Mesenchymal stem cell (in vitro differentiated cells and primary cell): ENCODE data around the gene RAD9B.

Experiments used
- DNase-seq: peaks from one replicate; pipeline ENCODE4 v3.0.0-alpha.2; 2013
- H2AFZ ChIP-seq: one replicate; pipeline ENCODE4 v1.6.1; 2013; ENCODE audit warnings: low read depth, mild to moderate bottlenecking, control low read depth, inconsistent platforms, low read length, moderate library complexity
- H2AK5ac ChIP-seq: 2 replicates; pipeline ENCODE4 v1.6.1; 2013; ENCODE audit warnings: low read length, moderate library complexity, mild to moderate bottlenecking, inconsistent platforms; ENCODE audit not compliant: severe bottlenecking
- H2BK120ac ChIP-seq: one replicate; pipeline ENCODE4 v1.6.1; 2013; ENCODE audit warnings: low read depth, mild to moderate bottlenecking, inconsistent platforms, low read length, moderate library complexity
- H2BK12ac ChIP-seq, 2 experiments: one replicate each; pipeline ENCODE4 v1.6.1; 2013; ENCODE audit warnings: inconsistent platforms in 2 of 2, low read length in 2 of 2, mild to moderate bottlenecking in 2 of 2, moderate library complexity in 2 of 2, control low read depth in 1 of 2
- H2BK15ac ChIP-seq: one replicate; pipeline ENCODE4 v1.6.1; 2013; ENCODE audit warnings: mild to moderate bottlenecking, low read depth, inconsistent platforms; ENCODE audit not compliant: poor library complexity, severe bottlenecking
- H2BK5ac ChIP-seq: 2 replicates; pipeline ENCODE4 v1.6.1; 2013; ENCODE audit warnings: low read depth, mild to moderate bottlenecking, low read length, control low read depth, inconsistent platforms; ENCODE audit not compliant: poor library complexity, severe bottlenecking
- H3K14ac ChIP-seq, 2 experiments: one replicate each; pipeline ENCODE4 v1.6.1; 2013; ENCODE audit warnings: inconsistent platforms in 2 of 2, low read length in 2 of 2, control low read depth in 1 of 2, mild to moderate bottlenecking in 1 of 2, moderate library complexity in 1 of 2
- H3K18ac ChIP-seq, 2 experiments: one replicate each; pipeline ENCODE4 v1.6.1; 2013; ENCODE audit warnings: inconsistent platforms in 2 of 2, low read length in 2 of 2, control low read depth in 1 of 2, low read depth in 1 of 2, mild to moderate bottlenecking in 1 of 2
- H3K23ac ChIP-seq, 2 experiments: one replicate each; pipeline ENCODE4 v1.6.1; 2013; ENCODE audit warnings: inconsistent platforms in 2 of 2, low read length in 2 of 2, mild to moderate bottlenecking in 2 of 2, moderate library complexity in 2 of 2, control low read depth in 1 of 2
- H3K27ac ChIP-seq: 2 replicates; pipeline ENCODE4 v1.5.1; 2013; ENCODE audit warnings: mild to moderate bottlenecking, moderate library complexity, low read length, control low read depth, inconsistent platforms; ENCODE audit not compliant: poor library complexity, severe bottlenecking
- H3K27me3 ChIP-seq, 2 experiments: 2 replicates each; pipeline versions ENCODE4 v1.6.1 to v1.7.0; 2013; ENCODE audit warnings: low read length in 2 of 2, mild to moderate bottlenecking in 2 of 2, moderate library complexity in 2 of 2, control low read depth in 1 of 2, inconsistent platforms in 1 of 2; ENCODE audit not compliant: control insufficient read depth in 1 of 2, insufficient read depth in 1 of 2
- H3K36me3 ChIP-seq, 2 experiments: 2 replicates each; pipeline versions ENCODE4 v1.6.1 to v1.7.0; 2013; ENCODE audit warnings: low read length in 2 of 2, control low read depth in 1 of 2, inconsistent platforms in 1 of 2, low read depth in 1 of 2, mild to moderate bottlenecking in 1 of 2; ENCODE audit not compliant: insufficient read depth in 2 of 2, control insufficient read depth in 1 of 2
- H3K4ac ChIP-seq, 2 experiments: one replicate each; pipeline ENCODE4 v1.6.1; 2013; ENCODE audit warnings: inconsistent platforms in 2 of 2, low read length in 2 of 2, mild to moderate bottlenecking in 2 of 2, moderate library complexity in 2 of 2, control low read depth in 1 of 2, low read depth in 1 of 2
- H3K4me1 ChIP-seq: 2 replicates; pipeline ENCODE4 v1.6.1; 2013; ENCODE audit warnings: low read depth, low read length, control low read depth; ENCODE audit not compliant: control insufficient read depth, insufficient read depth
- H3K4me2 ChIP-seq: 2 replicates; pipeline ENCODE4 v1.6.1; 2013; ENCODE audit warnings: low read length, mild to moderate bottlenecking, inconsistent platforms; ENCODE audit not compliant: poor library complexity, severe bottlenecking
- H3K4me3 ChIP-seq, 2 experiments: 2 replicates each; pipeline versions ENCODE4 v1.5.1 to v1.7.0; 2013; ENCODE audit warnings: low read length in 2 of 2, mild to moderate bottlenecking in 2 of 2, control low read depth in 1 of 2, low read depth in 1 of 2; ENCODE audit not compliant: insufficient read depth in 1 of 2
- H3K79me1 ChIP-seq: replicated peaks from 2 replicates; pipeline ENCODE4 v1.6.1; 2013; ENCODE audit warnings: mild to moderate bottlenecking, control low read depth, low read length, inconsistent platforms; ENCODE audit not compliant: poor library complexity, severe bottlenecking
- H3K9ac ChIP-seq: 2 replicates; pipeline ENCODE4 v1.7.0; 2013; ENCODE audit warnings: mild to moderate bottlenecking, low read length, moderate library complexity
- H3K9me3 ChIP-seq: 2 replicates; pipeline ENCODE4 v1.7.0; 2013; ENCODE audit warnings: mild to moderate bottlenecking, low read length; ENCODE audit not compliant: control insufficient read depth
- H4K8ac ChIP-seq: one replicate; pipeline ENCODE4 v1.6.1; 2013; ENCODE audit warnings: inconsistent platforms, mild to moderate bottlenecking, low read length, moderate library complexity
- H4K91ac ChIP-seq: one replicate; pipeline ENCODE4 v1.6.1; 2013; ENCODE audit warnings: mild to moderate bottlenecking, low read length, inconsistent platforms
- WGBS: methylation state at CpG from one replicate; pipeline ENCODE4 v1.1.7; 2013; ENCODE audit warnings: mixed read lengths; 5-methylcytosine and 5-hydroxymethylcytosine counted together

The RAD9B gene

GRCh38 chr12:110501399-110501751 is 756 bp upstream of the RAD9B start:
- no peak overlapping the region for H2BK15ac ChIP-seq

GRCh38 chr12:110503432-110503831 is 1.3 kb downstream of the RAD9B start:
- DNase-seq, result no peak
- H3K4me3 ChIP-seq, result no peak overlapping the region
- no peak overlapping the region for H2AFZ ChIP-seq
- H3K36me3 ChIP-seq, result peaks cover 0 to 4% of the 10 kb centered on the region in 2 experiments
- H3K27me3 ChIP-seq, result no peaks in the 10 kb centered on the region
- no peak overlapping the region for H3K23ac ChIP-seq
- H3K27ac ChIP-seq, result no peak overlapping the region
- peaks cover 8% of the 10 kb centered on the region for H3K4me1 ChIP-seq
- H3K18ac ChIP-seq, result no peak overlapping the region
- H4K91ac ChIP-seq, result no peak overlapping the region
- H2AK5ac ChIP-seq, result no peak overlapping the region
- H2BK15ac ChIP-seq, result no peak overlapping the region
- no peak overlapping the region for H3K4ac ChIP-seq
- H3K79me1 ChIP-seq, result no peaks in the 10 kb centered on the region
- no peak overlapping the region for H2BK5ac ChIP-seq
- no peak overlapping the region for H2BK12ac ChIP-seq
- WGBS, result no CpG with 5 or more reads among the region's 1 CpG
- no peak overlapping the region for H3K4me2 ChIP-seq
- no peak overlapping the region for H3K9ac ChIP-seq
- H3K9me3 ChIP-seq, result no peaks in the 10 kb centered on the region
- no peak overlapping the region for H3K14ac ChIP-seq
- H2BK120ac ChIP-seq, result no peak overlapping the region
- H4K8ac ChIP-seq, result no peak overlapping the region

More at GRCh38 chr12:110501399-110501751, 756 bp upstream of the RAD9B start:
- H3K4me2 ChIP-seq, result peak overlapping the region; percentile 72
- H3K9ac ChIP-seq, result peak overlapping the region; percentile 98
- H3K9me3 ChIP-seq, result no peaks in the 10 kb centered on the region
- peak overlapping the region; percentile 94 for H4K8ac ChIP-seq
- H3K79me1 ChIP-seq, result no peaks in the 10 kb centered on the region
- peak overlapping the region; percentile 89 to 92 for H3K4me3 ChIP-seq
- H3K4ac ChIP-seq, result peak overlapping the region in 1 of 2 experiments; percentile 74
- WGBS, result under 1% methylated on average over 17 of the region's 17 CpGs
- peak overlapping the region; percentile 69 for H2BK5ac ChIP-seq
- peak; percentile 63 for DNase-seq
- H3K18ac ChIP-seq, result peak overlapping the region; percentile 76 to 81
- H4K91ac ChIP-seq, result peak overlapping the region; percentile 87
- H2BK120ac ChIP-seq, result no peak overlapping the region
- H3K23ac ChIP-seq, result peak overlapping the region in 1 of 2 experiments; percentile 14
- H3K14ac ChIP-seq, result peak overlapping the region in 1 of 2 experiments; percentile 68
- peaks cover 8% of the 10 kb centered on the region for H3K4me1 ChIP-seq
- H2AK5ac ChIP-seq, result no peak overlapping the region
- peaks cover 7 to 14% of the 10 kb centered on the region in 2 experiments for H3K36me3 ChIP-seq
- H2BK12ac ChIP-seq, result peak overlapping the region in 1 of 2 experiments; percentile 34
- H3K27ac ChIP-seq, result peak overlapping the region; percentile 80
- peak overlapping the region; percentile 72 for H2AFZ ChIP-seq
- H3K27me3 ChIP-seq, result no peaks in the 10 kb centered on the region

- Histone ChIP-seq H3K27me3 (no peaks in the 10 kb centered on the region), H2BK15ac (no peak overlapping the region), H3K18ac (no peak overlapping the region), H2BK5ac (no peak overlapping the region), H2BK120ac (no peak overlapping the region), H4K91ac (no peak overlapping the region), H3K79me1 (no peaks in the 10 kb centered on the region), H3K27ac (no peak overlapping the region), H2AFZ (no peak overlapping the region), H2AK5ac (no peak overlapping the region), H3K36me3 (no peaks in the 10 kb centered on the region), H3K14ac (no peak overlapping the region), H3K23ac (no peak overlapping the region), H3K9me3 (no peaks in the 10 kb centered on the region), H3K4me1 (peaks cover 8% of the 10 kb centered on the region), H3K4me3 (no peak overlapping the region), H3K4ac (no peak overlapping the region), H3K9ac (no peak overlapping the region), H2BK12ac (no peak overlapping the region), H3K4me2 (no peak overlapping the region), H4K8ac (no peak overlapping the region)
- no peak for DNase-seq
- WGBS, result 93% methylated on average over 1 of the region's 3 CpGs
Measured at GRCh38 chr12:110505332-110505731, 3.2 kb downstream of the RAD9B start.

DNA sequence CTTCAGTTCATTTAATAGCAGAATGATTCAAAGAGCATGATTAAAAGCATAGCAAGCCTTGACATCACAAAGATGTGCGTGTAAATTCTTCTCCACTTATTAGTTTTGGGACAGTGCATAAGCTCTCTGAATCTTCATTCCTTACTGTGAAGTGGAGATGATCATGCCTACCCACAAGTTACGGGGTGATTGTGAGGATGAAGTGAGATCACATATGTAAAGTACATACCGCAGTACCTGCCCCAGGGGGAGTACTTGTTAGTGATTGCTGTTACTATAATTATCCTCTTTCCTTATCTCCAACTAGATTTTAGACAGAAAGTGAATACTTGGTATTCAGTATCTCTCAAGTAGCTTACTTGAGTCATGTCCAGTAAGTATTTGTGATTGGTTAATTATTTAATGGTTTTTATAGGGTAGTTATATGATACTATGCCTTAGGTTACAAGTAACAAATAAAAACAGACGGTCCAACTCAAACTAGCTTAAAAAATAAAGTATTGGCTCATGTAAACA is 6.0 kb downstream of the RAD9B start:
- H3K27ac ChIP-seq, result no peak overlapping the region
- H3K4ac ChIP-seq, result no peak overlapping the region
- no peak overlapping the region for H4K8ac ChIP-seq
- no peak overlapping the region for H2BK15ac ChIP-seq
- no peak overlapping the region for H2BK12ac ChIP-seq
- no peak overlapping the region for H2AK5ac ChIP-seq
- H3K18ac ChIP-seq, result no peak overlapping the region
- H3K4me1 ChIP-seq, result no peaks in the 10 kb centered on the region
- no peak overlapping the region for H2BK5ac ChIP-seq
- no peak for DNase-seq
- peaks cover 0 to 3% of the 10 kb centered on the region in 2 experiments for H3K27me3 ChIP-seq
- no peaks in the 10 kb centered on the region for H3K79me1 ChIP-seq
- 100% methylated on average over 1 of the region's 4 CpGs for WGBS
- H3K9ac ChIP-seq, result no peak overlapping the region
- no peak overlapping the region for H4K91ac ChIP-seq
- no peak overlapping the region for H3K14ac ChIP-seq
- H3K4me3 ChIP-seq, result no peak overlapping the region
- H3K36me3 ChIP-seq, result no peaks in the 10 kb centered on the region
- no peak overlapping the region for H2AFZ ChIP-seq
- H3K9me3 ChIP-seq, result no peaks in the 10 kb centered on the region
- H3K23ac ChIP-seq, result no peak overlapping the region
- H2BK120ac ChIP-seq, result no peak overlapping the region
- H3K4me2 ChIP-seq, result no peak overlapping the region
